Adrenal gland (tissue), 5 donors: Measurements from ENCODE around the gene TERB1.

ENCODE experiments used
- CTCF ChIP-seq, 6 experiments: fragments of 450-650 bp in 4 of 6; fragments of 200-600 bp in 2 of 6; sonication (generic) in 1 of 6; IDR thresholded peaks; 1 replicate in 5 of 6; 2 replicates in 1 of 6; pipeline versions ENCODE4 v1.5.1 to v1.8.0; 2016 to 2021; ENCODE audit warnings: antibody characterized with exemption in 6 of 6, mild to moderate bottlenecking in 2 of 6, moderate library complexity in 1 of 6
- POLR2A ChIP-seq, 2 donors: fragments of 450-650 bp; IDR thresholded peaks; one replicate each; pipeline ENCODE4 v1.6.1; 2017; ENCODE audit warnings: antibody characterized with exemption in 2 of 2, mild to moderate bottlenecking in 2 of 2, moderate library complexity in 1 of 2
- donor health status: DM: no; HTN: no; CAD: no.

- TF ChIP-seq CTCF (IDR thresholded peaks at IDR 0.05), result no peak
- TF ChIP-seq POLR2A (IDR thresholded peaks at IDR 0.05), result no peak
These were observed 50.9 kb downstream of the TERB1 start for GRCh38 chr16:66750279-66751052.
